GM18867 (cell line): ENCODE measurements around the gene CFL1.
"Not testable (repeated sequence)": the region's sequence is repeated elsewhere in the genome, so short reads cannot be mapped to it uniquely, and the experiment has no call there.

Experiments
- ATAC-seq: cut with Tn5 transposase; IDR thresholded peaks from one replicate; pipeline ENCODE4 v1.9.1; 2021; ENCODE audit warnings: mild to moderate bottlenecking, moderate library complexity; ENCODE audit not compliant: unreplicated experiment

CFL1 gene

DNA sequence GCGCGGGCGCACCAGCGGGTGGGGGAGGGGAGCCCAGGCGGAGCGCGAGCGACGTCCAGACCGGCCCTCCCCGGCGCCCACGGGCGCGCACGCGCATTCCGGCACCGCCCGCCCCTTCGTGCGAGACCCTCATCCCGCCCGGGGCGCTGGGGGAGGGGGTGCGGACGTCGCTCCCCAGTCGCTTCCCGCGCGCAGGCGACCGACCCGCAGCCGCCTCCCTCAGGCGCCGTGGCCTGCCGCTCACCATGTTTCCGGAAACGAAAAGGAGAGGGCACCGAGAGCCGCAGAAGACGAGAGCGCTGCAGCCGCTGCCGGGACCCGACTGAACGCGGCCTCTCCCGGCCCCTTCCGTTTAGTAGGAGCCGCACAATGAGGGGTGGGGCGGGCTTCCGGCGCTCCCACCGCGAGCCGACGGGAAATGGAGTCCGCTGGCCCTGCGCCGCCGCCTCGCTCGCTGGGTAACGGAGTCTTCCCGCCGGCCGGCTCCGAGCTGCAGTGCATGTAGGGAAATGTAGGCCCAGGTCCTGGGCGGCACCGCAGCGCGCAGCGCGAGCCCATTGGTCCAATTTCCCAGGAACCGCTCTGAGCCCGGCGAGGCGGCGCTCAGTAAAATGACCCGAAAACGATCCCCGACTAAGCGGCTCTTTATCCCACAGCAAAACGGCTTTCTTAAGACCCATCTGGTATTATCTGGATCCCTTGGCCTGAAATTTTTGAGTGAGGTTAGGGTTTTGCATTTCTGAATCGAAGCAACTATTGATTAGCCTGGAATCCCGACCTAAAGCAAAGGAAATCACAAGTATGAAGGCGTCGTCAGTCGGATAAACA, at the start of gene CFL1:
Gene CFL1, minus strand, starts transcription at position 328 of the 828 bp plus-strand sequence. Its CDS starts 81 bp downstream, at position 247.
- ATAC-seq: peak; percentile 47

DNA sequence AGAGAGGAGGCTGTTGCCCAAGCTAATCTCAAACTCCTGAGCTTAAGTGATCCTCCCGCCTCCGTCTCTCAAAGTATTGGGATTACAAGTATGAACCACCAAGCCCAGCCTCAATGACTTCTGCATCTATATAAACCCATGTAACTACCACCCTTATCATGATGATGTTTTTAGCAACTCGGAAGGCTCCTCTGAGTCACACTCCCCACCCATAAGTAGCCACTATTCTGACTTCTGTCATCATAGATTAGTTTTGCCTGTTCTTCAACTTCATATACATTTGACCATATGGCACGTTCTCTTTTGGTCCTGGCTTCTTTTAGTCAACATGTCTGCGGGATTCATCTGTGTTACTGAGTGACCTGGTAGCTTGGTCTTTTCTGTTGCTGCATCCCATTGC, 48.6 kb upstream of the CFL1 start:
- no peak for ATAC-seq

DNA sequence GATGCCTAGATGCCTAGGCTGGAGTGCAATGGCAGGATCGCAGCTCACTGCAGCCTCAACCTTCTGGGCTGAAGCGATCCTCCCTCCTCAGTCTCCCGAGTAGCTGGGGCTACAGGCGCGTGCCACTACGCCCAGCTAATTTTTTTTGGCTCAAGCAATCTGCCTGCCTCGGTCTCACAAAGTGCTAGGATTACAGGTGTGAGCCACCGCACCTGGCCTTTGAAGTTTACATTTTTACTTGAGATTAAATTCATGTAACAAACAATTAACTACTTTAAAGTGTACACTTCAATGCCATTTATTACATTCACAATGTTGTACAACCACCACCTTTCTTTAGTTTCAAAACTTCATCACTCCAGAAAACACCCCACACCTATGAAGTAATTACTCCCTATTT, 45.7 kb upstream of the CFL1 start:
- no peak for ATAC-seq

DNA sequence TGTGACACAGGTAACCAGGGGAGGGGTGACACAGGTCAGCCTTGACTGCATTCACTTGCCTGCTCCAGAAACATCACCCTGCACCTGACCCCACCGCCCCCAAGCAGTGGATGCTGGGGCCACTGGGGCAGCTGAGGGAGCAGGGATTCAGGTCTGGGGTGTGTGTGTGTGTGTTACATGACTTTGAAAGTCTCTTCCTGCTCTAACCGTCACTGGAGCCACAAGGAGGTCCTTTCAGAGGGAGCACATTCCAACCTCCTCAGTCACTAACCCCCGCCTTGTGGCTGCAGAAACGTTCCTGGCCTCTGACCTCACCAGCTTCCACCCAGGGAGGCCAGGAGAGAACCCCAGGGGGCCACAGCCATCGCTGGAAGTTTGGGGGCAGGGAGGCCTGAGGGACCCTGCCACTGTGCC, 45.1 kb upstream of the CFL1 start:
- ATAC-seq: no peak

DNA sequence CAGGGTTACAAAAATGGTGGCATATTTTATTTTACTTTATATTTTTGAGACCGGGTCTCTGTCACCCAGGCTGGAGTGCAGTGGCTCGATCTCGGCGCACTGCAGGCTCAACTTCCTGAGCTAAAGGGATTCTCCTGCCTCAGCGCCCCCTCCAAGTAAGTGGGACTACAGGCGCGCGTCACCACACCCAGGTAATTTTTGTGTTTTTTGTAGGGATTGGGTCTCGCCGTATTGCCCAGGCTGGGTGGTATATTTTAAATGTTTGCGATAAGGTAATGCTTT, 42.9 kb upstream of the CFL1 start:
- ATAC-seq: no peak

DNA sequence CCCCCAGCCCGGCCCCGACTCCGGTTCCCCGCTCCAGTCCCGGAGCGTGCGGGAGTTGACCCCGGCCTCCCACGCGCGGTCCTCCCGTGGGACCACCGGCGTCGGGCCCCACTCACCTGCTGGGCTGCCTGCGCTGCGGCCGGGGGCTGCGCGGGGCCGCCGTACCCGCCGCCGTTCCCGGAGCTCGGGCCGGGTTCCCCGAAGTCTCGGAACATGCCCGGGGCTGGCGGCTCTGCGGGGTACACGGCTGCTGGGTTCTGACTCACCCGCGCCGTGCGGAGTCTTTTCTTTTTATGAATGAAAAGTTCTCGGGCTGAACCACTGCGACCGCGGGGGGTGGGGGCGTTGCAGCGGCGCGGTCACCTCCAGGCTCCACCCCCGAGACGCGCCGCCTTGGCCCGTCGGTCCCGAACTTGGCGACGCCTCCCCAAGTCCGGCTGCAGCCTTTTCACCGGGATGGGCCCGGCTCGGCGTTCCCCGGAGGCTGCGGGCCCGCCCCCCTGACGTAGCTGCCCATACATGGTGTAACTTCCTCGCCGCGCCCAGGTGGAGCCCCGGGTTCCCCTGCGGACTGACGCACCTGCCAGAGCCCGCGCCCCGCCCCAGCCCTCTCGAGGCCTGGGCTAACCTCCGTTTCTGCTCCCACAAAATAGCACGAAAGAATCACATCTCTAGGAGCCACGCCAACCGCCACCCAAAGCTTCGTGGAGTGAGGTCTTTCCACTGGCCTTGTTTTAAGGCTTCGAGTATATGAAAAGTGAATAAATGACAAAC, 42.3 kb upstream of the CFL1 start, which contains the start of gene FOSL1:
Gene FOSL1, minus strand, starts transcription at position 264 of the 774 bp plus-strand sequence. Its CDS starts 49 bp downstream, at position 215.
- ATAC-seq: peak; percentile 80

DNA sequence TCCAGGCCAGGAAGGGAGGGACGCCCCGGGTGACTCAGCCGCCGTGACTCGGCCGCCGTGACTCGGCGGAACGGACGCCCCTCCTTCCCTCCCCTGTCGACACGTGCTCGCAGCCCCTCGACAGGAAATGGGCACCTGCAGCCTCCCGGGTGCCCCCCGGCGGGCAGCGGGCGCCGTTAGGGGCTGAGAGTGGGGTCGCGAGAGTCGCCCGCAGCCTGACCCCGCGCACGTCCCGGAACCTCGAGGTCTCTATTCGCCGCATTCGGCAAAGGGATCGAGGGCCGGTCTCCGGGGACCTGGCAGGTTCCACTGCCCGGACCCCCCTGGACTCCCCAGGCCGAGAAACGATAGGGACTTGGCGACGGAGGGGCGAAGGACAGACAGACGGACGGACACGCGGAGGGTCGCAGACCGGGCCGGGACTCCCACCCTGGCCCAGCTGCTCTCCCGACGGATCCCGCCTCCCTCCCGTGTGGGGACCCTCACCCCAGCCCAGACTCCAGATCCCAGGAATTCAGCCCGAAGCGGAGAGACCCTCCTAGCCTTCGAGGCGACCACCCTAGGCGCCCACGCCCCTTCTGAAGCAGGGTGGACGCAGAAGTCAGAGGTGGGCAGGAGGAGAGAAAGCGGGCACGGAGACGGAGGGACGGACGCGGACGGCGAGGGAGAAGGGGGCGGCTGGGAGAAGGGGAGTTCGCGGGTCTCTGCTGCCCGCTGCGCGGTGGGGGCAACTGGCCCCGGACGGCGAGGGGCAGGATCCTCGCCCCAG, 41.6 kb upstream of the CFL1 start:
- ATAC-seq: no peak

DNA sequence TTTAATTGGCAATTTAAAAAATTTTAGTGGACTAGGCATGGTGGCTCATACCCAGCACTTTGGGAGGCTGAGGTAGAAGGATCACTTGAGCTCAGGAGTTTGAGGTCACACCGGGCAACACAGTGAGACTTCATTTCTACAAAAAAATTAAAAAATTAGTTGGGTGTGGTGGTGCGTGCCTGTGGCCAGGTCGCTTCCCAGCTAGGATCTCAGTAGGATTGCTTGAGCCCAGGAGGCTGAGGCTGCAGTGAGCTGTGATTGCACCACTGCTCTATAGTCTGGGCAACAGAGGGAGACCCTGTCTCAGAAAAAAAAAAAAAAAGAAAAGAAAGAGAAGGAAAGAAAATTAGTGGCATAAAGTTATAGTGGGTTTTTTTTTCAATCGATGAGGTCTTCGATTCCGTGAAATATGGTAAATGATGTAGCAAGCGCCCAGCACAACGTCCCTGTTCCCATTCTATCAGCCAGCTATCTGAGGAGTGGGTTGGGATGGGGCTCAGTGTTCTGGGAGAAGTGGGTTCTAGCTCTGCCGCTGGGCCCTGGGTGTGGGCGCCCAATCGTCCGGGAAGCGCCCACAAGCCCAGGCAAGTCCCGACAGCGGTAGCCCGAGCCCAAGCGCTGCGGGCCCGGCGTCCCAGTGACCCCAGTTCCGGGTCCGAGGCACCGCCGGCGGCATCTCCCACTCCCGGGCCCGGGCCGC, 40.8 kb upstream of the CFL1 start:
- ATAC-seq: no peak

DNA sequence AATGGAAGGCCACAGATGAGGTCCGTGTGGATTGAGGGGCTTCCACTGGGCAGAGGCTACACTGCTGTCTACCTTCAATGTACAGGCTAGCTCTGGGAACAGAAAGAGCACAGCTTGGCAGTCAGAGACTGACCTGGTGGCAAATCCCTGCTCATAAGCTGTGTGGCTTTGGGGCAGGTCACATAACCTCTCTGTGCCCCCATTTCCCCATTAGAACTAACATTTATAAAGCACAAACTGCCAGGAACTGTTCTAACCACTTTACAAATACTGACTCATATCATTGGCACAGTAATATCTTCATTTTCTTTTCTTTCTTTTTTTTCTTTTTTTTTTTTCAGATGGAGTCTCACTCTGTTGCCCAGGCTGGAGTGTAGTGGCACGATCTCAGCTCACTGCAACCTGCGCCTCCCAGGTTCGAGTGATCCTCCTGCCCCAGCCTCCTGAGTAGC, 39.1 kb upstream of the CFL1 start:
- ATAC-seq: no peak

DNA sequence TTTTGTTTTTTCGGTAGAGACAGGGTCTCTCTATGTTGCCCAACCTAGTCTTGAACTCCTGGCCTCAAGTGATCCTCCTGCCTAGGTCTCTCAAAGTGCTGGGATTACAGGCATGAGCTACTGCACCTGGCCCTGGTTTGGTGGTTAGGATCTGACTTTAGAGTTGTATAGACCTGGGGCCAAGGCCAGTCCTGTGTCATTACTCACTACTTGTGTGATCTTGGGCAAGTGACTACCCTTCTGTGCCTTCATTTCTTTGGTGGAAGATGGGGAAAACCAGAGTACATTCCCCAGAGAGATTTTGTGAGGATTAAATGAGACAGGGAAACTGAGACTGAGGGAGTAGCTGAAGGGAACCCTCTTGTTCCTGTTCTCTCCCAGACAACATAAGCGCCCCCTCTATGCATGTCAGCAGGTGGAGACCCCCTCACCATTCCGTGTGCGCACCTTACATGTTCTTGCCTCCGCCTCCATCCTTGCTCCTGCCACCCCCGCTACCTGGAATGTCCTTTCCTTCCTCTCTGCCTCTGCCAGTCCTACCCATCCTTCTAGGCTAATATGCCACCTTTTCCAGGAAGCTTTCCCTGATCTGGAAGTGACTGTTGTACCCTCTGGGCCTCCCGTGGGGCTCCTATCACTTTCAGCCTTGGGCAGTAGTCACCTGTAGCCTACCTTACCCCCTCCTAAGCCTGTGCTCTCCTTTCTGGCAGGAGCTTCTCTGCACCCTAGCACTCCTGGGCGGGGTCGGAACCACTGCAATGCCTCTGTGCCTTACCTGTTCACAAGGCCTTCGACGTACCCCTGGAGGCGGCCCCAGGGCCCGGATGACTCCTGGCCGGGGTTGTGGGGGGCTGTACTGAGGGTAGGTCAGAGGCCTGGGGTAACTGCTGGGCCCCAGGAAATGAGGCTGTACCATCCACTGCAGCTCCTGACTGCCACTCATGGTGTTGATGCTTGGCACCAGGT, 38.3 kb upstream of the CFL1 start:
- ATAC-seq: no peak

DNA sequence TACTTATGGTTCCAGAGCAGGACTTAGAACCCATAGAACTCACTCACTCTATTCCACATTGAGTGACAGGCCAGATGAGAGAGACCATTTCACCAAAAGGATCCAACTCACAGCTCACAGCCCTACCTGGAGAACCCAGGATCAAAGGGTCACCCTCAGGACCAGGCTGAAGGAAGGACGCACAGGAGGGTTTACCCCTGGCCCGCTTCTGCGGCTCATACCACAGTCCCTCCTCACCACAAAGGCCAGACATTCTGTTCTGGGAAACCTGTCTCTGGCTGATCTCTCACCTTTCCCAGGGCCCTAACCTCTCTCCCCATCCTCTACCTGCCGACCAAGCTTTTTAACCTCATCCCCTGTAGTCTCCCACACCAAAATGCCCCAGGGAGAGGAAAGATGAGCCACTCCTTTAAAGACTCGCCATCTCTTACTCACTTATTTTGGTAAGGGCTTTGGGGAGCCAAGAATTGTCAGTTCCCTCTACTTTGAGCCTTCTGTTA, 37.6 kb upstream of the CFL1 start:
- no peak for ATAC-seq

DNA sequence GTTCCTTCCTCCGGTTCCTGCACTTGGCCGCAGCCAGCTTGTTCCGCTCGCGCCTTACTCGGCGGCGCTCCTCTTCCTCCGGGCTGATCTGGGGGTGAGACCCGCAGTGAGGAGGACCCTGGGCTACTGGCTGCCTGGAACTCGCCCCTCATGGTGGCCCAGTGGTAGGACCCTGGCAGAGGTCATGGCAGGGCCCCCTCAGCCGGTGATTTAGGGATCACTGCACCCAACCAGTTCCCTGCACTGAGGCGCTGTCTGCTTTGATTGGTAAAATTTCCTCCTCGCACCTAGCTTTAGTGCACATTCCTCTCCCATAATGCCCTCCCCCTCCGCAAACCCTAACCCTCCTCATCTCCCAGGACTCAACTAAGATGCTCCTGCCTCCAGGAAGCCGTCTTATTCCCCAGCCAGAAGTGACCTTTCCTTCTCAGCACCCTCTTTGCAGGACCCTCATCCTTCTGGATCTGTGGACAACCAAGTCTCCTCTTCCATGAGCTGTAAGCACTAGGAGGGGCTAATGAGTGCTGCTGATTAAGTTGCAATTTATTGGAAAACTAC, 36.1 kb upstream of the CFL1 start:
- no peak for ATAC-seq

DNA sequence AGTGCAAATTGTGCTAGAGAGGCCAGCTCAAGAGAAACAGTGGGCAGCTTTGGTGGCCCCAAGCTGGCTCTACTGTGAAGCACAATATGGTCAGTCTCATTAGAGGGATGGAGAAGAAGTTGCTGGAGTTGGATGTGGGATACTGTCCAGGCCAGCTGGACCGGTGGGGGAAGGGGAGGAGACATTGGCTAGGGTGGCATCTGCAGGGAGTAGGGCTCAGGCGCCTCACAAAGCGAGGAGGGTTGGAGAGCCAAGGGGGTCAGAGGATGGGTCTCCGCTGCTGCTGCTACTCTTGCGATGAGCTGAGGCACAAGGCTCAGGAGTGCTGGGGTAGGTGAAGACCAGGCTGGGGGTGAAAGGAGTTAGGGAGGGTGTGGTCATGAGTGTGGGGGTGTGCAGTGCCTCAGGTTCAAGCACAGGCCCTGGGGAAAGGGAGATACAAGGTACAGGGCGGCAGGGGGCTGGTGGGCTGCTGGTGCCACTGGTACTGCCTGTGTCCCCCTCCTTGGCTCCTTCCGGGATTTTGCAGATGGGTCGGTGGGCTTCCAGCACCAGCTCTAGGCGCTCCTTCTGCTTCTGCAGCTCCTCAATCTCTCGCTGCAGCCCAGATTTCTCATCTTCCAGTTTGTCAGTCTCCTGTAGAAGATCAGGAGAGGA, 34.8 kb upstream of the CFL1 start:
- ATAC-seq: no peak

DNA sequence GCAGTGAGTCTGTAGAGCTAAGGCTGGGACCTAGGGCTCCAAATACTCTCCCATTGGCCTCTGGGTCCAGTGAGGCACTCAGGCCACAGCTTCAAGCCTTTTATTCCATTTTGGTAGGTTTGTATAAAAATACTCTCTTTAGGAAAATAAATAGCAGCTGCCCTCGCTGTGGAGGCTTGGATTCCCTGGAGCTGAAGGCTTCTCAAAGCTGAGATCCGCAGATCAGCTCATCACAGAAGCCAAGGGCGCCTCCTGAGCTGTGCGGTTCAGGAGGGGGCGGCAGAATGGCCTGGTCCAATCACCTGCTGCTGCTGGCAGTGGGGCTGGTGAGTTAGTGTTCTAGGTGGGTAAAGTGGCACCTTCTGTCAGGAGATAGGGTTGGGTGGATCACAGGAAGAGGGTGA, 34.2 kb upstream of the CFL1 start:
- not testable (repeated sequence) for ATAC-seq

DNA sequence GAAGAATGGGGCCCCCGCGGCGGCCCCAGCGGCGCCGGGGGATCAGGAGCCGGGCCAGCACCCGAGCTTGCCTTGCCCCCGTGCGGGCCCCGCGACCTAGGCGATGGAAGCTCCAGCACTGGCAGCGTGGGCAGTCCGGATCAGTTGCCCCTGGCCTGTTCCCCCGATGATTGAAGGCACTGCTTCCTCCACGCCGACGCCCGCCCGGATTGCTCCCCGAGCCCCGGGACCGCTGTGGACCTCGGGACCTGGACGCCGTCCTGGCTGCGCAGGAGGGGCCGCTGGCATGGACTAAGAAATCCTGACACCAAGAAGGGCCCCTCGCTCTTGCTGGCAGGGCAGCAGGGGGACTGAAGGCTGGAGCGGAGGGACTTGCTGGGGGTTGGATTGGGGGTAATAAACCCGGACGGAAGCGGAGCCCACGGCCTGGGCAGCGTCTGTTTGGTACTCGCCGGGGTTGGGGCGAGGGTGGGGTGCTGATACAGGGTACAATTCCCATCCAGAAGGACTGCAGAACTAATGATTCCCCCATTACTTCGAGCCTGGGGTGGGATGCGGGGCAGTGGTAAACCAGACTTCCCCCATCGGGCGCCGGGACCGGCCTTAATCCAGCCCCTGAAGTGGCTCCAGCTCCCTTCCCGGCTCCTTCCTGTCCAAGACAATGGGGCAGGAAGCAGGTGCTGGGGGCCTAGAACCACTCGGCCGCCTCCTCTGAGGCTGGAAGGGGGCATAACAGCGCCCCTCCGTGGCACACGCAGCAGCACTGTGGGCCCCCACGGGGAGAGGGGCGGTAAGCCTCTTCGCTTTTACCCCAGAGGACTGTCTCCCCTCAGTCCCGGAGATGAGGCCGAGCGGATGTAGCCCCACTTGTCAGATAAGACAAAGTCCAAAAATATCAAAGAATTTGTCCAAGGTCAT, 33.5 kb upstream of the CFL1 start:
- ATAC-seq: no peak

DNA sequence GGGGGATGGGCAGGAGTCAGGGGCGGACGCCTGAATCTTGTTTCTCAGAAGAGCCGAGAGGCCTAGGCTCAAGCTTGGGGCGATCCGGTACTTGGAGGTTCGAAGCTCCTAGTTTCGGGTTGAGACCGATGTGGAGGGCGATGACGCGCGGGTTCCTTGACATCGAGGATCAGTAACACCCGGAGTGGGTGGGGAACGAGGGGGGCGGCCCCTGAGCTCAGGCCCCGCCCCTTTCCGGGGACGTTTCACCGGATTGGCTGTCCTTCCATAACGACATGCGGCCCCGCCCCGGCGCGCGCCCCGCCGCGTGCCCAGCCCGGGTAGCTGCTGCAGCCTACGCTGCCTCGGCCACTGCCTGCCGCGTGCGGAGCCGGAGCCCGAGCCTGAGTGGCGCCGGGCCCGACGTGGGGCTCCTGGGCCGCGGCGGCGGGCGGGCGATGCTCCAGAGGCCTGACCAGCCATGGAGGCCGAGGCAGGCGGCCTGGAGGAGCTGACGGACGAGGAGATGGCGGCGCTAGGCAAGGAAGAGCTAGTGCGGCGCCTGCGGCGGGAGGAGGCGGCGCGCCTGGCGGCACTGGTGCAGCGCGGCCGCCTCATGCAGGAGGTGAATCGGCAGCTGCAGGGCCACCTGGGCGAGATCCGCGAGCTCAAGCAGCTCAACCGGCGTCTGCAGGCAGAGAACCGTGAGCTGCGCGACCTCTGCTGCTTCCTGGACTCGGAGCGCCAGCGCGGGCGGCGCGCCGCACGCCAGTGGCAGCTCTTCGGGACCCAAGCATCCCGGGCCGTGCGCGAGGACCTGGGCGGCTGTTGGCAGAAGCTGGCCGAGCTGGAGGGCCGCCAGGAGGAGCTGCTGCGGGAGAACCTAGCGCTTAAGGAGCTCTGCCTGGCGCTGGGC, 32.6 kb upstream of the CFL1 start, which contains the start of gene CCDC85B:
Gene CCDC85B, plus strand, starts transcription at position 350 of the 895 bp plus-strand sequence. Its CDS starts 111 bp downstream, at position 461.
- ATAC-seq: peak; percentile 53
